ENCODE data around the gene C13orf46.
"Not testable (repeated sequence)": the region's sequence is repeated elsewhere in the genome, so short reads cannot be mapped to it uniquely, and the experiment has no call there.

Gene C13orf46

DNA sequence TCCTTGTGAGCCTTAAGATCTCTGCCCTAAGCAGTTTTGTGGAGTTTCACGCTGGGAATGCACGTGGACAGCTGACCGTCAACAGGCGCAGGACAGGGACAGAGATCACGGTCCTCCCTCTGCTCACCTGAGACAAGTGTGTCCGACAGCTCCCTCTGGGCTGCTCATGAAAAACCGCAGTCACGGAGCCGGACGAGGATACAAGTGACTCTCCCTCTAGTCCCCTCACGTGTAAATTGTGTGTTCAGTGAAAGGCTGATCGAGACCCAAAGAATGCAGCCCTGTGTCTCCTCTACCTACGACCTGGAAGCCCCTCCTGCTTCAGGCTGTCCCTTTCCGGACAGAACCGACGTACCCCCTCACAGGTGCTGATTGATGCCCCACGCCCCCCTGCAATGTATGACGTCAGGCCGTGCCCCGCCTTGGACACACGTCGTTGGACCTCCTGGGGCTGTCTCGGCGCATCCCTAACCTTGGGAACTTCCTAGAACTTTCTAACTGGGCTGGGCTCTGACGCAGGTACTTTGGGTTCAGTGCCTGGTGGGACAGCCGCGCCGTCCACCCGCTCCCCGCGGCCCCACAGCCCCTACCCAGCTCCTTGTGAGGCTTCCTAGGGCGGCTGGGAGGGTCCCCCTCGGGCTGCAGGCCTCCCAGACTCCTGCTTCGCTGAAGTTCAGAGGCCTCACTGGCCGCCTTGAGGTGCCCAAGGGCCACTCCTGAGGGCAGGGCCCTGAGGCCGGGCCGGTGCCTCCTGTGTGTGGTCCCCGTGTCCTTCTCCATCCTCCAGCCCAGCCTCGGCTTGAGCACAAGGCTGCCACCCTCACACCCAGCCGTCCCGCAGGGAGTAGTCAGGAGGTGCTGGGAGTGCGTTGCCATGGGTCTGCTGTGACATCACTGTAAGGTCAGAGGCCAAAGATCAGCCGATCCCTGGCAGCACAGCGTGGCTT is at the start of gene C13orf46:
Gene C13orf46, minus strand, starts transcription at position 859 of the 947 bp plus-strand sequence. Its CDS starts 79 bp downstream, at position 780.
- no peak for DNase-seq

DNA sequence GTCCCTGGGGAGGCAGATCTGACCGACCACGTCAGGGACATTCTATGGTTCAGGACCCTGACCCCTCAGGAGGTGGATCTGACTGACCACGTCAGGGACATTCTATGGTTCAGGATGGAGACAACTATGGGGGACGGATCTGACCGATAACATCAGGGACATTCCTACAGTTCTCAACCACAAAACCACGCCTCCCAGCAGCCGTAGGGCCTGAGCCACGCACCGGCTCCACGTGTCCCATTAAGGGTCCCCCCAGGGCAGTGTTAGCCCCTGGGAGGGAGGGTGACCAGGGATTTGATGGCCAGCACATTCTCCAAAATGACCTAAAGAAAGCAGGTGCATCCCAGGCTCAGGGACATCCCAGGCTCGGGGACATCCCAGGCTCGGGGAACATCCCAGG is 49.0 kb upstream of the C13orf46 start:
- DNase-seq = no peak

DNA sequence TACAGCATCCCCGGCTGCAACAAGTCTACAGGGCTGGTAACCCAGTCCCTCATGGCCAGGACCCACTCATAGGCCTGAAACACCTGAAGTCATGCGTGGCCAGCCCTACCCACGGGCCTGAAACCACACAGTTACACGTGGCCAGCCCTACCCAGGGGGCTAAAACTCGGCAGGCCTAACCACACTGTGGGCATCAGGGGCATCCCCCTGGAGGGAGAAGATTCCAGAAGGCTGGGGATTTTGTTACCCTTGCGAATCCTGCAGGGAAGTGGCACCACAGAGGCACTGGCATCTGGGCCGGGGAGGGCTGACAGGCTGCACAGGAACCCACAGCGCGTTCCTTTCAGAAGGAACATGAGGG is 48.4 kb upstream of the C13orf46 start:
- DNase-seq = no peak

DNA sequence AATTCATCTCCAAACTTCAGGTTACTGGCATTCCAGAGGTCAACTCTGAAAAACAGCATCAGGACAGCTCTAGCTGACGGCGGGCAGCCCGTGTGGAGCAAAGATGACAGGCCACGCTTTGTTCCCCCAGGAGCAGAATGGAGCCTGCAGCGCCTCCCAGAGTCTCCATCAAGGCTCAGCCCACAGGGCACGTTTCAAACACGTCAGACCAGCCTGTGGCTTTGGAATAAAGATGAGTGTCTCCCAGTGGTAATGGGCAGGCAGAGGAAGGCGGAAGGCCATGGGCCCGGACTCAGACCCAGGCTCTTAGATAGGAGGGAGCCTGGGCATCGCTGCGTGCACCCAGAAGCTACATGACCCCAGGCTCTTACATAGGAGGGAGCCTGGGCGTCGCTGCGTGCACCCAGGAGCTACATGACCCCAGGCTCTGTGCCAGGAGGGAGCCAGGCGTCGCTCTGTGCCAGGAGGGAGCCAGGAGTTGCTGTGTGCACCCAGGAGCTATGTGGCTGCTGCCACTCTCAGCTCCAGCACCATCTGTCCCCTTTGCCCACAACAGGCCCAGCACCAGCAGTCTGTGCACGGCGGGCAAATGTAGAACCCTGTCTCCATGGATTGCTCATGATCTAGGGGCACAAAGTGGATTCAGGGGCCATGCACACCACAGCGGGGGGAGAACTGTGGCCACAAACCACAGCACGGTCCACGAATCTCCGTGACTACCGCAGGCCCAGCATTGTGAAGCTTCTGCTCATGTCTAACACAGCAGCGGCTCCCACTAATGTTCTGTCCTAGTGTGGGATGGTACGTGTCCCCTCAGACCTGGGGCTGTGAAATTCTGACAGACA is 47.8 kb upstream of the C13orf46 start:
- no peak for DNase-seq

DNA sequence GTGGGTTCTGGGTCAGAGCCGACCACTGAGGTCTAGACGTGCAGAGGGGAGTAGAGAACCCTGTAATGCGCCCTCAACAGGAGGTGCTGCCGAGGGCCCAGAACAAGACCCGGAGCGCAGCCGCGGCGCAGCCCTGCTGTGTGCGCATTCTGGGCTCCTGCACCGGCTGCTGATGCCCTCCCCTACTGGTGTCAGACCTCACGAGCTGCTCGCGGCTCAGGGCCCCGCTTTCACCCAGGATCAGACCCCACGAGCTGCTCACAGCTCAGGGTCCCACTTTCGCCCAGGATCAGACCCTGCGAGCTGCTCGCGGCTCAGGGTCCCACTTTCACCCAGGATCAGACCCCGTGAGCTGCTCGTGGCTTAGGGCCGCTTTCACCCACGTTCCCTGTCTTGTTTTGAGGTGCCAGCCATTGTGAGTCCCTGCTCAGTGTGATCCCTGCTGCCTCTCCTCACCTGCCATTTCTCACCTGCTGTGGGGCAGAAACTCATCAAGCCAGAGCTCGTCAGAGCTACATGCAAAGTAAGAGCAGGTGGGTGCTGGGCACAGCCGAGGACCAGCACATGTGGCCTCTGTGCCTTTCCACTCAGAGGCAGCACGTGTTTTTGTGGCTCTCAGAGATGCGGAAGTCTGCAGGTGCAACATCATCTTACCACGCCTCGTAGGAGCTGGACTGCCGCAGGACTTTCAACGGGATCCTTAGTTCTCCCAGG is 47.0 kb upstream of the C13orf46 start:
- DNase-seq = no peak

DNA sequence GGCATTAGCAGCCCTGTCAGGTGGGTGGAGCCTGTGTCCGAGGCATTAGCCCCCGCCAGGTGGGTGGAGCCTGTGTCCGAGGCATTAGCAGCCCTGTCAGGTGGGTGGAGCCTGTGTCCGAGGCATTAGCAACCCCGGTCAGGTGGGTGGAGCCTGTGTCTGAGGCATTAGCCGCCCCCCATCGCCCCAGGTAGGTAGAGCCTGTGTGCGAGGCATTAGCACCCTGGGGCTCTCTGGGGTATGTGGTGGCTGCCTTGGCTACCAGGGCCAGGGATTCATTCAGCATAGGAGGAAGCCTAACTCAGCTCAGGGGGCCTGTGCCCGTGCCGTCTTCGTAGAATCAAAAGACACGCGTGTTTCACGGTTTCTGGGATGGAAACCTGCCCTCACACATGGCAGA is 46.3 kb upstream of the C13orf46 start:
- not testable (repeated sequence) for DNase-seq

DNA sequence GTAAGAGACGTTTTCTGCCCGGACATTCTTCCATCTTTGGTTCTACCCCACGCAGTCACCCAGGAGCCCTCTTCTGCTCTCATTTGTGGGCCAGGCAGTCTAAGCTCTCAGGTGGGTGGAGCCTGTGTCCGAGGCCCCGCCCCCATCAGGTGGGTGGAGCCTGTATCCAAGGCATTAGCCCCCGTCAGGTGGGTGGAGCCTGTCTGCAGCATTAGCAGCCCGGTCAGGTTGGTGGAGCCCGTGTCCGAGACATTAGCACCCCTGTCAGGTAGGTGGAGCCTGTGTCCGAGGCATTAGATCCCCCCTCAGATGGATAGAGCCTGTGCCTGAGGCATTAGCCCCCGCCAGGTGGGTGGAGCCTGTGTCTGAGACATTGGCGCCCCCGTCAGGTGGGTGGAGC is 45.5 kb upstream of the C13orf46 start:
- no peak for DNase-seq

DNA sequence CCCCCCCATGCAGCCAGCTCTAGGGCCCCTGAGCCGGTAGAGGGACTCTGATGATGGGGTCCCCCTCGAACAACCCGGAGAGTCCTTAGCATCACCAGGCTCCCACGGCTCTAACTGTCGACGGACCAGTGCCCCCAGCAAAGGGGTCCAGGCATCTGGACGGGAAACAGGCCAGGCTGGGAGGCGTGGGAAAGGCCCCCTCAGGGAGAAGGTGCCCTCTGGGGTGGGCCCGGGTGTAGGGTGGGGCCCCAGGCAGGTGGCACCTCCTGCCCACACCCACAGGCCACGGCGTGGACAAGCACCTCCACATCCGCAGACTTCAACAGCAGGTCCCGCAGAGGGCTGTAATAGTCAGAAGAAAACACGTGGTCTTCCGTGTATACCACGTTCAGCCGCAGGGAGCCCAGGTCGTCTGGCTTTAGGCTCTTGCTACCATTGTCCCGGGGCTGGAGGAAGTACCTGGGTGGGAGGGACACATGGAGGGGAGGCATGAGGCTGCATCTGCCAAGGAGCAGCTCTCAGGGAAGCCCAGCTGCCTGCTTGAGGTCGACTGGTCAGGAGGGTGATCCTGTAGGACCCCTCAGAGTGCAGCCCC is 44.7 kb upstream of the C13orf46 start:
- no peak for DNase-seq

DNA sequence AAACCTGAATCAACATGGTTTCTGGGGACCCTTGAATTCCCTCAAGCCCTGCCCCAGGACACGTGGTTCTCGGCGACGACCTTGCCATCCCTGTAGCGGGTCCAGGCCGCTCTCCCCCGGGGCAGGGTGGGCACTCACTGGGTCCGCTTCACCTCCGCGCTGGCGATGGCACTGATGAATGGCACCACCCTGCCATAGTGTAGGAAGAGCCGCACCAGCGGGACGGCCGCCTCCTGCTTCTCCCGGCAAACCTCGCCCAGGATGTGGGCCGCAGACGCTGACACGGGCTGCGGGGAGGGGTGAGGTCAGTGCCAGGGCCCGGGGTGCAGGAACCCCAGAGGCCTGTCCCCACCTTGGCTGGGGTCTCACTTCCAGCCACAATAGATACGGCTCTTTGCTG is 44.1 kb upstream of the C13orf46 start:
- DNase-seq = no peak

DNA sequence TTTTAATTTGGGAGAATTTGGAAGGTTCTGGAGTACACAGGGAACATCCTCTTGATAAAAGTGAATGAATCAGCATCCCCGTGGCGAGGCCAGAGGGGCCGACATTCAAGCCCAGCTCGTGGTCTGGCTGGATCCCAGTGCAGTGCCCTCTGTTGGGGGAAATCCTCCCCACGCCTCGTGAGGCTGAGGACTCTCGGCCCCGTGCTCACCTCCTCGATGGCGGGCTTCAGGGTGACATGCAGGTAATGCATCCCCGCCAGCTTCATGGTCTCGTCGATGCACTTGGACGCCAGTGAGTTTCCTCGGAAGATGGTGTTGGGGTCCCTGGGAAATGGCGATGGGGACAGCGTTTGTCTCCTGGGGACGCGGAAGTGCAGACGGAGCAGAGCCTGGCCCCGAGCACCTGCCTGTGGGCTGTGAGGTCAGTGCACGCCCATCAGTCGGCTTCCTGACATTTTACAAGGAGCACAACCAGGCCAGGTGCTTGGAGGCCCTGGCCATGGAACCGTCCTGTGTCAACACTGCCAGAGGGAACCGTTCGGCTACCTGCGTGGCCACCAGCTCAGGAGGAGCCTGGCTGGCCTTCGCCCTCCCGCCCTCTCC is 43.3 kb upstream of the C13orf46 start:
- no peak for DNase-seq

DNA sequence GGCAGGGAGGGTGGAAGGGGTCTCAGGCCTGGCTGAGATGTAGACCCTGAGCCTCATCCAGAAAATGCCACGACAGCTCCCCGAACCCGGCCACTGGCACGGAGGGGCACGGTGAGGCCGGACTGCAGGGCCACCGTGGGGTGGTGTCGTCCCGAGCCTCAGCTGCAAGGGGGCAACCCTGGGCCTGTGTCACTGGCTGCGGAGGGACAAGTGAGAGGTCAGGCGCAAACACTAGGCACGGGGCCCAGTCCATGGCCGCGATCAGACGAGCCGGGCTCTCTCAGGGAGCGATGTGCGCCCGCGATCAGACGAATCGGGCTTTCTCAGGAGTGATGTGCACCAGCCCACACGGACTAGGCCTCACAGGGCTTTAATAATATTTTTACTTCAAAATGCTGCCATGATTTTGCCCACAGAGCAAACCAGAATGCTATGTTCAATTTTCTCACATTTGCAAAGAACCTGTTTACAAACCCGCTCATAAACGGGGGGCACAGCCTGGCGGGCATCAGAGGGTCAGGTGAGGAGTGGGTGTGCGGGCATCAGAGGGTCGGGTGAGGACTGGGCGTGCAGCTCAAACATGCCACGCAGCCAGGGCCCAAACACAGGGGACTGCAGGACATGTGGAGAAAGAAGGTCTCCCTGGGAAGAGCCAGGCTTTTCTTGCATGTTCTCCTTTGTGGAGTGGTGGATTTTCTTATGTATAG is 42.6 kb upstream of the C13orf46 start:
- DNase-seq = no peak

DNA sequence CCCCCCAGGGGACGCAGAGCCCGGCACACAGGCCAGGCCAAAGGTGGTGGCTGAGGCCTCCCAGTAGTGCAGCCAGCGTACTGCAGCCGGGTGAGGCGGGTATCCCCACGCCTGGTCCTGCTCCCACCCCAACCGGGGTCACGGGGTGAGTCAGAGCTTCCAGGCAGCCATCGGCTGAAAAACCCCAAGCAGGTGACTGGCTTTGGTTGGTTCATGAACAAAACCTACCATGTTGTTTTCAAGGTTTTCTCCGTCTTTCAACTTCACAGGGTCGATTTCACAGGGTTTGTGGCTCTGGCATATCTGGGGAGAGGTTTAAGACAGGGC is 42.1 kb upstream of the C13orf46 start:
- DNase-seq = no peak

DNA sequence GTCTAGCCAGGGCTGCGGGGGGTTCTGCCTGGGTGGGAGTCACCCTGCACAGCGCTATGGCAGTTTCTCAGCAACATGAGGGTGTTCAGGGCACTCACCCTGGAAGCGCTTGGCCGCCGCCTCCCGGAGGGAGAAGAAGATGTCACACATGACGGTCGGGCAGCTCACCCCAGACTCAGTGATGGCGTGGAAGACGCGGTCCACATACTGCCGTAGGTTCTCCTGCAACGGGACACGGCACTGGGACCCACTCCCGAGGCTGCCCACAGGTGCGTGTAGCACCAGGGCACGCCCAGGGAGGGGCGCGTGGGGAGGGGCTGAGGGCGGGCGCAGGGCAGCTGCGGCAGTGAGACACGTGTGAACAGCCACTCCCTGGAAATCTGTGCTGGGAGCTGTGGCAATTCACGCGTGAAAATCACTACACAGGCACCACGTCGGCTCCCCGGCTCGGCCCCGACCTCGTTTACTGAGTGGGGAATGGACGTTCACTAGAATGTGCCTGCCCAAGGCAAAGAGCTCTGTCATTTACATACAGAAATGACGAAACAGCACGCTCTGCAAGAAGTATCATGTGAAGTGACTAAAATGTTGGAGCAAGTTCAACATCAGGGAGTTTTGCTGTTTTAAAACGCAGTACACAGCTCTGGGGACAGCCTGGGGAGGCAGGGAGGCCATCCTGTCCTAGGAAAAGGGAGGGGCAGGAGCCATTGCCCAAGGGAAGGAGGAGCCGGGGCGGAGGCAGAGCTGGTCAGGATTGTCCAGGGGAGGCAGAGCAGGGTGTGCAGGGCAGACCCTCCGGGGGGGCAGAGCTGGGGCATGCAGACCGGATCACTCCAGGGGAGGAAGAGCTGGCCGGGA is 41.5 kb upstream of the C13orf46 start:
- peak; percentile 32 to 65 for DNase-seq

DNA sequence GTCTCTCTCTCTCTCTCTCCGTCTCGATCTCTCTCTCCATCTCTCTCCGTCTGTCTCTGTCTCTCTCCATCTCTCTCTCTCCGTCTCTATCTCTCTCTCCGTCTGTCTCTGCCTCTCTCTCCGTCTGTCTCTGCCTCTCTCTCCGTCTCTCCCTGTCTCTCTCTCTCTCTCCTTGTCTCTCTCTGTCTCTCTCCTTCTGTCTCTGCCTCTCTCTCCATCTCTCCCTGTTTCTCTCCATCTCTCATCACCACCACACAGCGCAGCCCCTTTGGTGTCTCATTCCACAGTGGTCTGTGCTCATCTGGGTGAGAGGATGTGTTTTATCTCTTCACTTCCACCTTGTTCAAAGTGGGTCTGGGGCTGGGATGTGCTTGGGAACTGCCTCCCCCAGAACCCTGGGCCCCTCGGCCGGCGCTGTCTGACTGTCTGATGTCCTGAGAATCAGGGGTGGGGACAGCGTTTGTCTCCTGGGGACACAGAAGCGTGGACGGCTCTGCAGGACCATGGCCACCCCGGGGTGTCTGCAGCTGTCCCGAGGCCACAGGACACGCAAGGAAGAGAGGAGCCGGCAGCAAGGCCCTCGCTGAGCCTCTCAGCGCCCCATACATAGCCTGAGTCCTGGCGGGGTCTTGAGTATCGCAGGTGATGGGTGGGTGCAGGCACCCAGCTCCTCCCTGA is 40.2 kb upstream of the C13orf46 start:
- no peak for DNase-seq

DNA sequence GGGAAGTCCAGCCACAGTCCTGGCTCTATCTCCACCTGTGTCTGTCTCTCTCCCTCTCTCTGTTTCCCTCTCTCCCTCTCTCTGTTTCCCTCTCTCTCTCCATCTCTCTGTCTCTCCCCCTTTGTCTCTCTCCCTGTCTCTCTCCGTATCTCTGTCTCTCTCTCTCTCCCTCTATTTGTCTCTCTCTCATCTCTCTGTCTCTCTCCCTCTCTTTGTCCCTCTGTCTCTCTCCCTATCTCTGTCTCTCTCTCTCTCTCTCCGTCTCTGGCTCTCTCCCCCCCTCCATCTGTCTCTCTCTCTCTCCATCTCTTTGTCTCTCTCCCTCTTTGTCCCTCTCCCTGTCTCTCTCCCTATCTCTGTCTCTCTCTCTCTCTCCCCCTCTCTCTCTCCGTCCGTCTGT is 39.5 kb upstream of the C13orf46 start:
- DNase-seq = no peak

DNA sequence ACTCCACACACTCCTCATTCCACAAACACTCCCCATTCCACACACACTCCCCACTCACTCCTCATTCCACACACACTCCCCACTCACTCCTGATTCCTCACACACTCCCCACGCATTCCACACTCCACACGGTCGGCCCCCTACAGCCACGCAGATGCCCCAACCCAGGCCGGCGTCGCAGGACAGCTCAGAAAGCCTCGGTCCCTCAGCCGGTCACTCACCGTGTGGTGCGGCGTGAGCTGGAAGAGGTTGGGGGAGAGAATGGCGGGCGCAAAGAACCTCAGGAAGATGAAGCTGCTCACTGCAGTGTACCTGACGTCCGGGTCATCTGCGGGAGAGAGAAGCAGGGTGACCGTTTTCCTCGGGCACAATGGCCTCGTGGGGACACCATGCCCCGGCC is 39.0 kb upstream of the C13orf46 start:
- no peak for DNase-seq

DNA sequence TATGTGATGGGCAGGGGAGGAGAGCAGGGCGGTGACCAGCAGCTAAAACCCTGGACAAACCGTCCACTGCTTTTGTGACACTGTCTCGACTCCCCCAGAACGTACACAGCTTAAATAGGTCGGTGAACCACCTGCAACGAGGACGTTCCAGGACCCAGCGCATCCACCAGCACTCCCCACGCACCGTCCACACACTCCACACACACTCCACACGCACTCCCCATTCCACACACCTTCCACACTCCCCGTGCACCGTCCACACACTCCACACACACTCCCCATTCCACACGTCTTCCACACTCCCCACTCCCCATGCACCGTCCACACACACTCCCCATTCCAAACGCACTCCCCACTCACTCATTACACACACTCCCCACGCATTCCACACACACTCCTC is 38.3 kb upstream of the C13orf46 start:
- DNase-seq = no peak

DNA sequence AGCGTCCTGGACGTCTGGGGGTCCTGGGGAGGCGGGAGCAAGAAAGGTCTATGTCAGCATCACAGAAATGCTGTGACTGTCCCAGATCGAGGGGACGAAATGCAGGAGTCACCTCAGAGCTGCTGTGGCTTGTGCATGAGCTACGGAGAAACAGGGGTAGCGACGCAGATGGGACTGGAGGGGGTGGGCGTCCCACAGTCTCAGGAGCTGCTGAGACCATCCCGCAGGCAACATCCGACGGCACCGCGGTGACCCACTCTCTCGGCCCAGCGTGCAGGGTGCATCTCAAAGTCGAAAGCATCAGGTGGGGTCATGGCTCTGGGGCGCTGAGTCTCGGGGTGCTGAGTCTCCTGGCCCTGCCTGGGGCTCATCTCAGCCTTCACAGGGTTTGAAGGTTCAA is 37.4 kb upstream of the C13orf46 start:
- DNase-seq = no peak

DNA sequence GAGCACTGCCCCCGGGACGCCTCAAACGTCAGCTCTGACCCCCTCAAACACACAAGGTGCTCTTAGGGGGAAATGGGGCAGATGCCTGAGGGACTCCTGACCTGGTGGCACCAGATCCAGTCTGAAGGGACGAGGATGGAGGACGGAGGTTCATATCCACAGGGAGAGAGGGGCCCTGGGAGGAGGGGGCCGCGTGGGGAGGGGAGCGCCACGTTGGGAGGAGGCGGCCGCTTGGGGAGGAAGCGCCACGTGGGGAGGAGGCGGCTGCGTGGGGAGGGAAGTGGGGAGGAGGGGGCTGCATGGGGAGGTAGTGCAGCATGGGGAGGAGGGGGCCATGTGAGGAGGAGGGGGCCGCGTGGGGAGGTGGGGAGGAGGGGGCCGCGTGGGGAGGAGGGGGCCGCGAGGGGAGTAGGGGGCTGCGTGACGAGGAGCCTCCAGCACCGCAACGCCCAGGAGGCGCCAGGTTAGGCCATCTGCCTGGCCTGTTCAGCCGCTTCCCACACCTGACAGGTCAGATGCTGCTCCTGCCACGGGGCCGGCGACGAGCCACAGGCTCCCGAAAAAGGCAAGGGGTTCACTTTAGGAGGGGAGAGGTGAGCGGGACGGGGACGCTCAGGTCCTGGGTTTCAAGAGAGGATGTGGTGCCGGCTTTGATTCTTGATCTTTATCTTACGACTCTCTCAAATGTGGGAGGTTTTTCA is 36.7 kb upstream of the C13orf46 start:
- DNase-seq = no peak

Data from NCI-H2081 (cell line).